Activated CD4-positive, alpha-beta T cell treated with anti-CD3 and anti-CD28 coated beads, Interleukin-2, amount 10 ng/mL, durations not matched to agents 7 days and 5 days (primary cell): ENCODE results near the gene LRRN4. TPM values are rescaled to one million over a fixed set of nuclear protein-coding genes. Genes with fewer than 3 reads are reported as not detected.
A peak's percentile ranks its signal among the peaks of the same experiment; 100 is the strongest.
"Not testable (repeated sequence)": the region's sequence is repeated elsewhere in the genome, so short reads cannot be mapped to it uniquely, and the experiment has no call there.

ENCODE experiments used
- CTCF ChIA-PET: fragments of 350-600 bp; sonication (Branson Sonifier 250); formaldehyde crosslinking; loops from one replicate; lab custom pipeline; 2021; ENCODE audit warnings: antibody characterized with exemption; lab: Charles Lee
- POLR2A ChIA-PET: fragments of 350-600 bp; sonication (Branson Sonifier 250); formaldehyde crosslinking; loops from one replicate; lab custom pipeline; 2021; ENCODE audit warnings: antibody characterized with exemption; lab: Charles Lee
- DNase-seq: peaks from one replicate; pipeline ENCODE4 v3.0.0-alpha.2; 2020
- H3K27ac Mint-ChIP-seq: one replicate; pipeline ENCODE4 v1.8.0; 2021; ENCODE audit warnings: mild to moderate bottlenecking, moderate library complexity, mixed read lengths
- H3K27me3 Mint-ChIP-seq: one replicate; pipeline ENCODE4 v1.8.0; 2021; ENCODE audit warnings: mixed read lengths
- H3K36me3 Mint-ChIP-seq: one replicate; pipeline ENCODE4 v1.8.0; 2021; ENCODE audit warnings: low read depth, mixed read lengths
- H3K4me1 Mint-ChIP-seq: one replicate; pipeline ENCODE4 v1.8.0; 2021; ENCODE audit warnings: mixed read lengths
- H3K4me3 Mint-ChIP-seq: one replicate; pipeline ENCODE4 v1.8.0; 2021; ENCODE audit warnings: mild to moderate bottlenecking, moderate library complexity, mixed read lengths
- H3K9me3 Mint-ChIP-seq: one replicate; pipeline ENCODE4 v1.8.0; 2021; ENCODE audit warnings: mixed read lengths
- total RNA-seq, 2 experiments: library from RNA; stranded (reverse); gene quantifications; one replicate each; pipeline ENCODE4 v1.2.3, GENCODE V29; 2021

LRRN4 gene
- total RNA-seq, 2 experiments from 2014 or later = not detected

- no peaks in the 10 kb centered on the region for H3K9me3 Mint-ChIP-seq
- peaks cover 37% of the 10 kb centered on the region for H3K36me3 Mint-ChIP-seq
- no peak overlapping the region for H3K27ac Mint-ChIP-seq
- H3K4me1 Mint-ChIP-seq = peaks cover under 1% of the 10 kb centered on the region
- no peak overlapping the region for H3K4me3 Mint-ChIP-seq
- DNase-seq = no peak
- POLR2A ChIA-PET = no interaction called here
- CTCF ChIA-PET = no interaction called here
- H3K27me3 Mint-ChIP-seq = no peaks in the 10 kb centered on the region
Measured at GRCh38 chr20:6039766-6040165, 14.1 kb downstream of the LRRN4 start.

GRCh38 chr20:6038256-6038655, 15.6 kb downstream of the LRRN4 start:
- H3K27ac Mint-ChIP-seq = no peak overlapping the region
- H3K4me1 Mint-ChIP-seq = peaks cover 10% of the 10 kb centered on the region
- H3K4me3 Mint-ChIP-seq = no peak overlapping the region
- ChIA-PET POLR2A (no interaction called here), CTCF (interaction anchor here (1.5 kb wide), 1 partner anchor 8 kb away, joined by 6 read pairs; no protein-coding TSS in a partner anchor)
- peaks cover 50% of the 10 kb centered on the region for H3K36me3 Mint-ChIP-seq
- no peak for DNase-seq
- no peaks in the 10 kb centered on the region for H3K9me3 Mint-ChIP-seq
- H3K27me3 Mint-ChIP-seq = no peaks in the 10 kb centered on the region

- CTCF ChIA-PET = no interaction called here
- POLR2A ChIA-PET = no interaction called here
- peaks cover 11% of the 10 kb centered on the region for H3K4me1 Mint-ChIP-seq
- H3K36me3 Mint-ChIP-seq = peaks cover 54% of the 10 kb centered on the region
- H3K9me3 Mint-ChIP-seq = no peaks in the 10 kb centered on the region
- H3K27me3 Mint-ChIP-seq = no peaks in the 10 kb centered on the region
- no peak for DNase-seq
- H3K4me3 Mint-ChIP-seq = no peak overlapping the region
- H3K27ac Mint-ChIP-seq = no peak overlapping the region
Measured at GRCh38 chr20:6037082-6037481, 16.8 kb downstream of the LRRN4 start.

GRCh38 chr20:6036213-6036612, 17.6 kb downstream of the LRRN4 start:
- DNase-seq = no peak
- H3K4me3 Mint-ChIP-seq = no peak overlapping the region
- ChIA-PET CTCF (no interaction called here), POLR2A (interaction anchor here (0.7 kb wide), 1 partner anchor 77 kb away, joined by 3 read pairs; no protein-coding TSS in a partner anchor)
- H3K36me3 Mint-ChIP-seq = peaks cover 49% of the 10 kb centered on the region
- H3K27ac Mint-ChIP-seq = no peak overlapping the region
- no peaks in the 10 kb centered on the region for H3K9me3 Mint-ChIP-seq
- no peaks in the 10 kb centered on the region for H3K27me3 Mint-ChIP-seq
- H3K4me1 Mint-ChIP-seq = peaks cover 14% of the 10 kb centered on the region

GRCh38 chr20:6034134-6034969, 19.5 kb downstream of the LRRN4 start:
- Mint-ChIP-seq H3K27me3 (no peaks in the 10 kb centered on the region), H3K4me1 (peaks cover 28% of the 10 kb centered on the region), H3K36me3 (peaks cover 35% of the 10 kb centered on the region), H3K27ac (no peak overlapping the region), H3K9me3 (no peaks in the 10 kb centered on the region), H3K4me3 (no peak overlapping the region)
- DNase-seq = no peak
- ChIA-PET CTCF (interaction anchor here (1.3 to 1.7 kb wide), 4 partner anchors 9 to 505 kb away, joined by 3 to 6 read pairs (median 4); no protein-coding TSS in a partner anchor), POLR2A (interaction anchor here (0.7 kb wide), 1 partner anchor 43 kb away, joined by 4 read pairs; no protein-coding TSS in a partner anchor)

- H3K9me3 Mint-ChIP-seq, H3K27ac Mint-ChIP-seq, H3K4me3 Mint-ChIP-seq, DNase-seq, H3K27me3 Mint-ChIP-seq: not testable (repeated sequence)
- peaks cover 29% of the 10 kb centered on the region for H3K4me1 Mint-ChIP-seq
- ChIA-PET POLR2A (interaction anchor here (0.6 kb wide), 1 partner anchor 465 kb away, joined by 3 read pairs; no protein-coding TSS in a partner anchor), CTCF (interaction anchor here (0.7 to 1.7 kb wide), 2 partner anchors 8 to 115 kb away, joined by 3 to 5 read pairs; no protein-coding TSS in a partner anchor)
- peaks cover 37% of the 10 kb centered on the region for H3K36me3 Mint-ChIP-seq
Measured at GRCh38 chr20:6032907-6033306, 21.0 kb downstream of the LRRN4 start.

GRCh38 chr20:6030453-6031080, 23.3 kb downstream of the LRRN4 start:
- DNase-seq = no peak
- H3K4me3 Mint-ChIP-seq = no peak overlapping the region
- peaks cover 39% of the 10 kb centered on the region for H3K36me3 Mint-ChIP-seq
- no peaks in the 10 kb centered on the region for H3K27me3 Mint-ChIP-seq
- peaks cover under 1% of the 10 kb centered on the region for H3K9me3 Mint-ChIP-seq
- ChIA-PET POLR2A (no interaction called here), CTCF (interaction anchor here (0.9 to 1.3 kb wide), 2 partner anchors 8 to 12 kb away, joined by 3 to 6 read pairs; no protein-coding TSS in a partner anchor)
- H3K27ac Mint-ChIP-seq = peak overlapping the region; percentile 54
- peaks cover 42% of the 10 kb centered on the region for H3K4me1 Mint-ChIP-seq

- CTCF ChIA-PET = interaction anchor here (0.6 to 1.3 kb wide), 4 partner anchors 9 to 152 kb away, joined by 3 to 7 read pairs (median 5); no protein-coding TSS in a partner anchor
- POLR2A ChIA-PET = no interaction called here
- peaks cover 8% of the 10 kb centered on the region for H3K9me3 Mint-ChIP-seq
- peaks cover 45% of the 10 kb centered on the region for H3K36me3 Mint-ChIP-seq
- H3K4me1 Mint-ChIP-seq = peaks cover 43% of the 10 kb centered on the region
- no peak overlapping the region for H3K4me3 Mint-ChIP-seq
- DNase-seq = no peak
- no peaks in the 10 kb centered on the region for H3K27me3 Mint-ChIP-seq
- H3K27ac Mint-ChIP-seq = no peak overlapping the region
Measured at GRCh38 chr20:6029538-6029937, 24.3 kb downstream of the LRRN4 start.

GRCh38 chr20:6028818-6029217, 25.0 kb downstream of the LRRN4 start:
- ChIA-PET CTCF (interaction anchor here (0.6 to 1.0 kb wide), 2 partner anchors 12 to 235 kb away, joined by 3 read pairs; no protein-coding TSS in a partner anchor), POLR2A (no interaction called here)
- Mint-ChIP-seq H3K4me3 (no peak overlapping the region), H3K36me3 (peaks cover 45% of the 10 kb centered on the region), H3K4me1 (peaks cover 38% of the 10 kb centered on the region), H3K27ac (no peak overlapping the region), H3K9me3 (peaks cover 10% of the 10 kb centered on the region), H3K27me3 (no peaks in the 10 kb centered on the region)
- no peak for DNase-seq

GRCh38 chr20:6026051-6026450, 27.8 kb downstream of the LRRN4 start:
- Mint-ChIP-seq H3K4me3 (no peak overlapping the region), H3K27ac (no peak overlapping the region), H3K4me1 (peaks cover 33% of the 10 kb centered on the region), H3K36me3 (peaks cover 46% of the 10 kb centered on the region), H3K9me3 (peaks cover 10% of the 10 kb centered on the region), H3K27me3 (no peaks in the 10 kb centered on the region)
- CTCF ChIA-PET = interaction anchor here (0.7 to 1.1 kb wide), 2 partner anchors 11 to 28 kb away, joined by 3 read pairs; no protein-coding TSS in a partner anchor
- POLR2A ChIA-PET = no interaction called here
- DNase-seq = no peak

- peaks cover 23% of the 10 kb centered on the region for H3K4me1 Mint-ChIP-seq
- ChIA-PET CTCF (interaction anchor here (1.2 to 1.4 kb wide), 2 partner anchors 9 to 496 kb away, joined by 3 to 5 read pairs; no protein-coding TSS in a partner anchor), POLR2A (no interaction called here)
- no peak overlapping the region for H3K4me3 Mint-ChIP-seq
- no peaks in the 10 kb centered on the region for H3K27me3 Mint-ChIP-seq
- DNase-seq = no peak
- H3K36me3 Mint-ChIP-seq = peaks cover 50% of the 10 kb centered on the region
- H3K9me3 Mint-ChIP-seq = peaks cover 10% of the 10 kb centered on the region
- no peak overlapping the region for H3K27ac Mint-ChIP-seq
Measured at GRCh38 chr20:6024768-6025167, 29.1 kb downstream of the LRRN4 start.

GRCh38 chr20:6017880-6018279, 36.0 kb downstream of the LRRN4 start:
- CTCF ChIA-PET = no interaction called here
- H3K36me3 Mint-ChIP-seq = peaks cover 36% of the 10 kb centered on the region

More at GRCh38 chr20:6017880-6018279, 36.0 kb downstream of the LRRN4 start:
- H3K9me3 Mint-ChIP-seq = no peaks in the 10 kb centered on the region
- peaks cover 7% of the 10 kb centered on the region for H3K4me1 Mint-ChIP-seq
- no peak overlapping the region for H3K4me3 Mint-ChIP-seq
- no peak overlapping the region for H3K27ac Mint-ChIP-seq
- DNase-seq = no peak
- H3K27me3 Mint-ChIP-seq = no peaks in the 10 kb centered on the region
- POLR2A ChIA-PET = no interaction called here
